Dendritic cell treated with granulocyte-macrophage colony-stimulating factor and Interleukin-4, amounts not matched to agents 40 ng/mL and 50 ng/mL, for 4 days (primary cell): ENCODE measurements around the gene RNU7-1.
"Not testable (repeated sequence)": the region's sequence is repeated elsewhere in the genome, so short reads cannot be mapped to it uniquely, and the experiment has no call there.

Experiments used
- H3K27ac Mint-ChIP-seq: one replicate; pipeline ENCODE4 v1.8.0; 2022; ENCODE audit warnings: mild to moderate bottlenecking, mixed read lengths
- H3K27me3 Mint-ChIP-seq: one replicate; pipeline ENCODE4 v1.8.0; 2022; ENCODE audit warnings: mild to moderate bottlenecking, mixed read lengths
- H3K36me3 Mint-ChIP-seq: one replicate; pipeline ENCODE4 v1.8.0; 2022; ENCODE audit warnings: low read depth, mixed read lengths
- H3K4me1 Mint-ChIP-seq: one replicate; pipeline ENCODE4 v1.8.0; 2022; ENCODE audit warnings: low read depth, mixed read lengths
- H3K4me3 Mint-ChIP-seq: one replicate; pipeline ENCODE4 v1.8.0; 2022; ENCODE audit warnings: mild to moderate bottlenecking, moderate library complexity, mixed read lengths
- H3K9me3 Mint-ChIP-seq: one replicate; pipeline ENCODE4 v1.8.0; 2022; ENCODE audit warnings: mixed read lengths
- intact Hi-C: fragments of 100-400 bp; cut with micrococcal nuclease; formaldehyde crosslinking; loops from one replicate; pipeline ENCODE4 v1.15.0; 2022

The RNU7-1 gene

DNA sequence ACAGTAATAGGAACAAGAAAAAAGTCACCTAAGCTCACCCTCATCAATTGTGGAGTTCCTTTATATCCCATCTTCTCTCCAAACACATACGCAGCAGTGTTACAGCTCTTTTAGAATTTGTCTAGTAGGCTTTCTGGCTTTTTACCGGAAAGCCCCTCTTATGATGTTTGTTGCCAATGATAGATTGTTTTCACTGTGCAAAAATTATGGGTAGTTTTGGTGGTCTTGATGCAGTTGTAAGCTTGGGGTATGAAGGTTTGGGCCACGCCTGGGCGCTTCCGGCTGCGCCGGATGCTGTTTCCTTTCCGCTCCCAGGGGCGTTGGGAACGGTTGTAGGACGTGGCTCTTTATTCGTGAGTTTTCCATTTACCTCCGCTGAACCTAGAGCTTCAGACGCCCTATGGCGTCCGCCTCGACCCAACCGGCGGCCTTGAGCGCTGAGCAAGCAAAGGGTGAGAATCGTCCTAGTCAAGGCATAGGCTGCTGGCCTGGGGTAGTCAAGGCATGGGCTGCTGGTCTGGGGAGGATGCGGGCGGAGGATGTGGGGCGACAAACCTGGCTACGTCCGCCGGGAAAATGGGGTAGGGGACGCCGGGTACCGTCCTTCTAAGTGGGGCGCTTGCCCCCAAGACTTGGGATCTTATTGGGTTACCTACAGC lies at the start of gene RNU7-1, which contains the start of gene C12orf57:
Gene RNU7-1, plus strand, starts transcription at position 95 of the 659 bp plus-strand sequence.
Gene C12orf57, plus strand, starts transcription at position 301 of the 659 bp plus-strand sequence. Its CDS starts 100 bp downstream, at position 401.
- H3K36me3 Mint-ChIP-seq = peaks cover 27% of the 10 kb centered on the region
- H3K9me3 Mint-ChIP-seq = no peaks in the 10 kb centered on the region
- H3K4me1 Mint-ChIP-seq = peaks cover 72% of the 10 kb centered on the region
- peak within 1 kb of the TSS; percentile 99 for H3K27ac Mint-ChIP-seq
- intact Hi-C loops = loop anchor here (1.0 to 5.0 kb wide), 3 partner anchors 17 to 168 kb away; no protein-coding TSS in a partner anchor
- H3K27me3 Mint-ChIP-seq = no peaks in the 10 kb centered on the region
- peak within 1 kb of the TSS; percentile 70 for H3K4me3 Mint-ChIP-seq

DNA sequence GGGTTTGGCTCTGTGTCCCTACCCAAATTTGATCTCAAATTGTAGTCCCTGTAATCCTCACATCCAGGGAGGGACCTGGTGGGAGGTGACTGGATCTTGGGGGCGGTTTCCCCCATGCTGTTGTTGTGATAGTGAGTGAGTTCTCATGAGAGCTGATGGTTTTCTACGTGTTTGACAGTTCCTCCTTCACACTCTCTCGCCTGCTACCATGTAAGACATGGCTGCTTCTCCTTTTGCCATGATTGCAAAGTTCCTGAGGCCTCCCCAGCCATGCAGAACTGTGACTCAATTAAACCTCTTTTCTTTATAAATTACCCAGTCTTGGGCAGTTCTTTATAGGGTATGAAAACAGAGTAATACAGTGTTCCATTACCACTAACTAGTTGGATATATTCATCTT lies 49.3 kb upstream of the RNU7-1 start:
- intact Hi-C loops = no loop called here
- Mint-ChIP-seq H3K4me3 (no peak overlapping the region), H3K4me1 (peaks cover 37% of the 10 kb centered on the region)

DNA sequence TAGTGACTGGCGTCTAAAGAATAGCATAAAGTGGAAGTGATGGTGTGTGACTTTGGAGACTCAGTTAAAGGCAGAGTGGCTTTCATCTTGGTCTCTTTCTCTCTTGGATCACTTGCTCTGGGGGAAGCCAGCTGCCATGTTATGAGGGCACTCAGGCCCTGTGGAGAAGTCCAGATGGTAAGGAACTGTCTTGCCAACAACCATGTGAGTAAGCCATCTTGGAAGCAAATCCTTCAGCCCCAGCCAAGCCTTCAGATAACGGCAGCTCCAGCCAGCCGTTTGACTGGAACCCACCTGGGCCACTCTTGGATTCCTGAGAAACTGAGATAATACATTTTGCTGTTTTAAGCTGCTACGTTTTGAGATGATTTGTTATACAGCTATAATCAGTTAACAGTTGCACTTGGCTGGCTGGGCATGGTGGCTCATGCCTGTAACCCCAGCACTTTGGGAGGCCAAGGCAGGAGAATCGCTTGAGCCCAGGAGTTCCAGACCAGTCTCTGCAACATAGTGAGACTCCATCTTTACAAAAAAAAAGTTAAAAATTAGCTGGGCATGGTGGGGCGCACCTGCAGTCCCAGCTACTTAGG lies 46.7 kb upstream of the RNU7-1 start:
- H3K27ac Mint-ChIP-seq = no peak overlapping the region
- H3K9me3 Mint-ChIP-seq = no peaks in the 10 kb centered on the region

More for the DNA sequence above, 49.3 kb upstream of the RNU7-1 start:
- Mint-ChIP-seq H3K36me3 (no peaks in the 10 kb centered on the region), H3K27ac (peak overlapping the region; percentile 30), H3K27me3 (no peaks in the 10 kb centered on the region), H3K9me3 (no peaks in the 10 kb centered on the region)

DNA sequence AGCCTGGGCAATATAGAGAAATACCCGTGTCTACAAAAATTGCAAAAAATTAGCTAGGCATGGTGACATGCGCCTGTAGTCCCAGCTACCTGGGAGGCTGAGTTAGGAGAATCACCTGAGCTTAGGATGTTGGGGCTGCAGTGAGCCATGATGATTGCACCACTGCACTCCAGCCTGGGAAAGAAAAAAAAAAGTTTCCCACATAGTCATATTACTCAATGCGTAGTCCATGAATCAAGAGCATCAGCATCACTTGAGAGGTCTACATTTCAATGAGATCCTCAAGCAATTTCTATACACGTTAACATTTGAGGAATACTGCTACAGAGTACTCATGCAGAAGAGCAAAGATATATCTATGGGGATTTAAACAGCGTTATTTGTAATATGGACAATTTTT lies 44.2 kb upstream of the RNU7-1 start:
- peaks cover 23% of the 10 kb centered on the region for H3K4me1 Mint-ChIP-seq
- H3K4me3 Mint-ChIP-seq = no peak overlapping the region
- H3K27ac Mint-ChIP-seq = peak overlapping the region; percentile 62
- intact Hi-C loops = no loop called here
- H3K9me3 Mint-ChIP-seq = no peaks in the 10 kb centered on the region
- H3K36me3 Mint-ChIP-seq = no peaks in the 10 kb centered on the region
- H3K27me3 Mint-ChIP-seq = no peaks in the 10 kb centered on the region

More for the DNA sequence above, 46.7 kb upstream of the RNU7-1 start:
- H3K36me3 Mint-ChIP-seq = no peaks in the 10 kb centered on the region
- H3K4me1 Mint-ChIP-seq = peaks cover 28% of the 10 kb centered on the region
- intact Hi-C loops = no loop called here
- no peaks in the 10 kb centered on the region for H3K27me3 Mint-ChIP-seq
- H3K4me3 Mint-ChIP-seq = no peak overlapping the region

DNA sequence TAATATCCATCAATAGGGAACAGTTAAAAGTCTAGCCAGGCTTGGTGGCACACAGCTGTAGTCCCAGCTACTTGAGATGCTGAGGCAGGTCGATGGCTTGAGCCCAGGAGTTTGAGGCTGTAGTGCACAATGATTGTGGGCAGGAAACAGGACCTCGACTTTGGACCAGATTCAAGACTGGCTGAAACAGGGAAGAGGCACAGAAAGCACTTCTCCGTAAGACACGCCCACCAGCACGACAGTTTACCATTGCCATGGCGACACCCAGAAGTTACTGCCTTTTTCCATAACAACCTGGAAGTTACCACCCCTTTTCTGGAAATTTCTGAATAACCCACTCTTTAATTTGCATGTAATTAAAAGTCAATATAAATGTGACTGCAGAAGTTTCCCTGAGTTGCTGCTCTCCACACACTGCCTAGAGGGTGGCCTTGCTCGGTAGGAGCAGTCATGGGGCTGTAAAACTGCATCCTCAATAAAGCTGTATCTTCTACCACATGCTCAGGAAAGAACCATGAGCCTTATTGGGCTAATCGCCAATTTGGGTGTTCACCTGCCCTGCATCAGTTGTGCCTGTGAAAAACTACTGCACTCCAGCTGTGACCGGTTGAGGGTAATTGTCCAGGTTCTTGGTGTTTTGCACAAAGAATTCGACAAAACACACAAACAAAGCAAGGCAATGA lies 43.6 kb upstream of the RNU7-1 start:
- H3K9me3 Mint-ChIP-seq = no peaks in the 10 kb centered on the region
- no peaks in the 10 kb centered on the region for H3K36me3 Mint-ChIP-seq
- no peaks in the 10 kb centered on the region for H3K27me3 Mint-ChIP-seq
- H3K4me1 Mint-ChIP-seq = peaks cover 17% of the 10 kb centered on the region
- H3K27ac Mint-ChIP-seq = peak overlapping the region; percentile 62
- peak overlapping the region; percentile 9 for H3K4me3 Mint-ChIP-seq
- intact Hi-C loops = no loop called here

DNA sequence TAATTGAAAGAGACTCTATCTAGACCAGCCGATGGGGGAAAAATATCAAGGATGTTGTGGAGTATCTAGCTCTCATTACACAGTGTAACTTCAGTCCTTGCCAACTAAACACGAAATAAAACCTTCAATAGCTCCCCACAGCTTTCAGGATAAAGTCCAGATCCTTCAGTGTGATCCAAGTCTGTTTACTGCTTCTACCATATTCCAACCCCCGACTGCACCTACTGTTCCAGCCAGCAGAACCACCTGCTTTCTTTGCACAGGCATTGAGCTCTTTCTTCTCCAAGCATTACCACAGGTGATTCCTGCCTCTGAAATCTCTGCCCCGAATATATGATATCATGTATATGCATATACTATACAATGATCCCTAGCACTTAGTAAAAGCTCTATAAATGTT lies 41.2 kb upstream of the RNU7-1 start:
- intact Hi-C loops = no loop called here
- Mint-ChIP-seq H3K27ac (no peak overlapping the region), H3K9me3 (no peaks in the 10 kb centered on the region), H3K4me1 (peaks cover 11% of the 10 kb centered on the region), H3K36me3 (peaks cover under 1% of the 10 kb centered on the region), H3K27me3 (no peaks in the 10 kb centered on the region), H3K4me3 (no peak overlapping the region)

DNA sequence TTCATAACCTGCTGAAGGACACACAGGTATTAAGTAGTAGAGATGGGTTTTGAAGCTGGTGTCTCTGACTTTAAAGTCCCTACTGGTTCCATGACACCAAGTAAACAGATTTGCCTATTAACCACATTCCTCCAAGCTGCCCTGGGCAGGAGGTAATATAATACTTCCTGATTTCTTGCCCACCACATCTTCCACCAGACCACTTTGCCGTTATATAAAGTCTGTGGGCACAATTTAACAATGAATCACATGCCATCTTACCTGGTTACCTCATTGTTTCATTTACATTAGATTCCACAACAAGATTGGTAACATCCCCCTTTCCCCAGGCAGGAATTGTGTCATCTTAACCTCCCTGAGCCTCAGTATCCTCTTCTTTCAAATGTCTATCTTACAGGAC lies 39.9 kb upstream of the RNU7-1 start:
- Mint-ChIP-seq H3K4me3 (no peak overlapping the region), H3K27me3 (no peaks in the 10 kb centered on the region), H3K27ac (no peak overlapping the region), H3K36me3 (peaks cover 7% of the 10 kb centered on the region), H3K4me1 (peaks cover 11% of the 10 kb centered on the region), H3K9me3 (no peaks in the 10 kb centered on the region)
- intact Hi-C loops = loop anchor here (1.0 kb wide), 1 partner anchor 12 kb away; no protein-coding TSS in a partner anchor

DNA sequence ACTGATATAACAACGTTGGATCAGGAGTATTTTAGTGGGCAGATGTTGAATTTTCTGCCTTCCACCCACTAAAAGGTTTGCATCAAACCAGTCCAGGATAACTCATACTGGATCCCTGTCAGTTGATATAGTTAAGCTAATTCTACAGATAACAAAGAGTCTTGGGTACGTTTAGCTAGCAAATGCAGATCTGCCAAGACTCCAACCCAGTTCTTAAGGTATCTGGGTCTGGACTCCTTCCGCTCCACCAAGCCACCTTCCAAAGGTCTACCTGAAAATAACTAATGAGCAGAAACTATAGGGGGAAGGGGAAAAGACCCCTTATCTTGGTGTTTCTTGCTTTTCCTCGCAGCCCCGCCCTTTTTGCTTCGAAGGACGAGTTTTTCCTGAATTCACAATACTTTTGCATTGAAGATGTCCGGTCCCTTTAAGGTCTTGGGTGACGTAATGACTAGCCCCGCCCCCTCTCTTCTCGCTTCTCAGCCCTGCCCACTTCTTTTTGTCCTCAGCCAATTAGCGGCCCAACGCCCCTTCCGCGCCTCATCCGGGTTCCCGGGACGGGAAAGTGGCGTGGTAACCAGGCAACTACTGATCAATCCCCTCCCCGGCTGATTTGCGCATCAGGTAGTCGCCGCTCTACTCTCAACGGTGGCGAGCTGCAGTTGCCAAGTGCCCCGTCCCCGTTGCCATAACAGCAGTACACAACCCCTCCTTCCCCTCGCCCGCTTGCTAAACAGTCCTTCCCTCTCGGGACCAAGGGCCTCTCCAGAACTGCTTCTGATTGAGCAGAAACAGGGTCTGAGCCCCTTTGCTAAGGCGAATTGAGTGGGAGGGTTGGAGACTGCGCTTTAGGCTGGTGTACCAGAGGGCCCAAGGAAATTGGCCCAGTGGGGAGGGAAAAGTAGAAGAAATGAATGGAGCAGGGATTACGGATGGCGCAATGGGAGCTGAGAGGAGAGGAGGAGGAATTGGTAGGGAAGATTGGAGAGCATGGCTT lies 39.0 kb upstream of the RNU7-1 start, which contains the start of gene LRRC23:
Gene LRRC23, plus strand, starts transcription at position 543 of the 997 bp plus-strand sequence. CDS start 812 bp downstream, outside the sequence.
- intact Hi-C loops = loop anchor here (1.0 kb wide), 1 partner anchor 13 kb away; no protein-coding TSS in a partner anchor
- H3K27me3 Mint-ChIP-seq = peaks cover under 1% of the 10 kb centered on the region
- H3K4me3 Mint-ChIP-seq = no peak within 1 kb of the TSS
- no peak within 1 kb of the TSS for H3K27ac Mint-ChIP-seq
- peaks cover 8% of the 10 kb centered on the region for H3K4me1 Mint-ChIP-seq
- H3K9me3 Mint-ChIP-seq = no peaks in the 10 kb centered on the region
- peaks cover 7% of the 10 kb centered on the region for H3K36me3 Mint-ChIP-seq

DNA sequence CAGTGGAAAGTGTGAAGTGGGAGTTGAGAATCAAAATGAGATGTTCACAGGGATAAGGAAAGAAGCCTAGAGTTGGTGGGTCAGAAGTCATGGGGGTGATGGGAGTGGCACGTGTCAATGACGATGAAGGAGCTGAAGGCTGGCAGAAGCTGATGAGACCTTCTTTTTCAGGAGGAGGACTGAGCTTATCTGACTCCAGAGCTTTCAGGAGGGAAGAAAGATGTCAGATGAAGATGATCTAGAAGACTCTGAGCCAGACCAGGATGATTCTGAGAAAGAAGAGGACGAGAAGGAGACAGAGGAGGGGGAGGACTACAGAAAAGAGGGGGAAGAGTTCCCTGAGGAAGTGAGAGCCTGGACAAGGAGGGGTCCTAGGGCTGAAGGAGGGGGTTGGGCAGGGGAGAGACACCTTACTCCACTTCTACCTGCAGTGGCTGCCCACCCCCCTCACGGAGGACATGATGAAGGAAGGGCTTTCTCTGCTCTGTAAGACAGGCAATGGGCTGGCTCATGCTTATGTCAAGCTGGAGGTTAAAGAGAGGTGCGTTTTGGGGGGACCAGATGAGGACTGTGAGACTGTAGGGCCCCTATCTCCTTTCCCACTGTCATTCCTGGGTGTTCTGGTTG lies 38.1 kb upstream of the RNU7-1 start:
- intact Hi-C loops = no loop called here
- no peaks in the 10 kb centered on the region for H3K9me3 Mint-ChIP-seq
- H3K27ac Mint-ChIP-seq = no peak overlapping the region
- peaks cover 7% of the 10 kb centered on the region for H3K36me3 Mint-ChIP-seq
- H3K4me1 Mint-ChIP-seq = peaks cover 5% of the 10 kb centered on the region
- H3K27me3 Mint-ChIP-seq = peaks cover 4% of the 10 kb centered on the region
- H3K4me3 Mint-ChIP-seq = no peak overlapping the region

DNA sequence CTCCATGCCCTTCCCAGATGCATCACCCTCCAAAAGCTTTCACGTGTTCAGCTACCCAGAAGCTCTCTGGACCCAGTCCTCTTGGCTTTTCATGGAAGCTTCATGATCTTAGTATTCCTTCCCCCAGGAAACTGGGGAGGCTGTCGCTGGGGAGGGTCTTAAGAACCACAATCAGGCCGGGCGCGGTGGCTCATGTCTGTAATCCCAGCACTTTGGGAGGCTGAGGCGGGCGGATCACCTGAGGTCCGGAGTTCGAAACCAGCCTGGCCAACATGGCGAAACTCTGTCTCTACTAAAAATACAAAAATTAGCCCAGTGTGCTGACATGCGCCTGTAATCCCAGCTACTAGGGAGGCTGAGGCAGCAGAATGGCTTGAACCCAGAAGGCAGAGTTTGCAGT lies 35.5 kb upstream of the RNU7-1 start:
- H3K4me3 Mint-ChIP-seq, H3K27ac Mint-ChIP-seq, H3K9me3 Mint-ChIP-seq, intact Hi-C loops, H3K36me3 Mint-ChIP-seq: not testable (repeated sequence)
- Mint-ChIP-seq H3K27me3 (peaks cover 23% of the 10 kb centered on the region), H3K4me1 (peaks cover 11% of the 10 kb centered on the region)

DNA sequence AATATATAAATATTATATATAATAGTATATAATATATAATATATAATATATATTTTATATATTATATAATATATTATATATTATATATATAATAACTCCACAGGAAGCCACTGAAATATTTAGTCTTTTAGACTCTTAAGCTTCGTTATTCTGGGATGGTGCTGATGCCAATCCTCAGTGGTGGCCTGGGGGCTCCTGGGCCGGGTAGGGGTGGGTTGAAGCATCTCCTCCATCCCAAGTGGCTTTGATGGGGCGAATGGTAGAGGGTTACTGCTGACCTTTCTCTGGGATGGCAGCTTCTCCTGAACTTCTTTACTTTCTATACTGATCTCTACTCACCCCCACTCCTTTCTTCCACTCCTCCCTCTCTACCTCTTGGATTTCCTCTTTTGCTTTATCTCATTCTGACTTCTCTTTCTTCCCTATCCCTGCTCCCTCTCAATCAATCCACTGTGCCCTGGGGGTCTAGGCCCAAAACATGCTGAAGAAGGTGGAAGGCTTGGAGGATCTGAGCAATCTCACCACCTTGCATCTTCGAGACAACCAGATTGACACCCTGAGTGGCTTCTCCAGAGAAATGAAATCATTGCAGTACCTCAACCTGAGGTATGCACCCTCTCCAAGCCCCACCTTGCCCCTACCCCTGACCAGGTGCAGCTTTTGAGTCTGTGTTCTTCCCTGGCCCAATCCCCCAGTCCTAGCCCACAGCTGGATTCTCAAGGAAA lies 34.0 kb upstream of the RNU7-1 start:
- Mint-ChIP-seq H3K27me3 (peaks cover 36% of the 10 kb centered on the region), H3K4me3 (no peak overlapping the region), H3K4me1 (peaks cover 24% of the 10 kb centered on the region), H3K9me3 (no peaks in the 10 kb centered on the region), H3K27ac (no peak overlapping the region), H3K36me3 (peaks cover 7% of the 10 kb centered on the region)
- intact Hi-C loops = no loop called here

DNA sequence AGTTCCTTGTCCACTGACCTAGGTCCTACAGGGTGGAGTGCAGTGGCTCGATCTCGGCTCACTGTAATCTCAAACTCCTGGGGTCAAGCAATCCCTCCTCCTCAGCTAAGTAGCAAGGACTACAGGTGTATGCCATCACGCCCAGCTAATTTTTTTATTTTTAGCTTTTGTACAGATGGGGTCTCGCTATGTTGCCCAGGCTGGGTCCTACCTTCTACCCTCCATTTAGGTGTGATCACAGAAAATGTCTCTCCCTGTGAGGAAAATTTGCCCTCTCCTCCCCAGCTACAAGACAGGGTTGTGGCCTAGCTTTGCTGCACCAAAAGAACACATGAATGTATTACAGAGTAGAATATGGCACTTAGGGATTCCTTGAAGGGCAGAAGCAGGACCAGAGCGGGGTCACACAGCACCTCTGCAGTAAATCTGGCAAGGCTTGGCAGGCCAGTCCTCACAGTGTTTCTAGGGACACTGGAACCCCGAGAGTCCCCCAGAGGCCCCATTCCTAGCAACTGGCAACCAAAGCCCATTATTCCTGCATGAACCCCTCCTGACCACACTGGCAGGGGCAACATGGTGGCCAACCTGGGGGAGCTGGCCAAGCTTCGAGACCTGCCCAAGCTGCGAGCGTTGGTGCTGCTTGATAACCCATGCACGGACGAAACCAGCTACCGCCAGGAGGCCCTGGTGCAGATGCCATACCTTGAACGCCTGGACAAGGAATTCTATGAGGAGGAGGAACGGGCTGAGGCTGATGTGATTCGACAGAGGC lies 31.3 kb upstream of the RNU7-1 start:
- Mint-ChIP-seq H3K36me3 (peaks cover 7% of the 10 kb centered on the region), H3K4me3 (no peak overlapping the region), H3K4me1 (peaks cover 44% of the 10 kb centered on the region), H3K27me3 (peaks cover 64% of the 10 kb centered on the region), H3K9me3 (no peaks in the 10 kb centered on the region), H3K27ac (no peak overlapping the region)
- intact Hi-C loops = no loop called here
